Keratinocyte (primary cell): ENCODE results near the gene OR5A1.

Experiments
- EZH2 ChIP-seq: IDR thresholded peaks from one replicate; pipeline ENCODE4 v1.6.1; 2012; ENCODE audit warnings: inconsistent platforms, mild to moderate bottlenecking, low read length, moderate library complexity
- TF ChIP-seq, protein P1 (sequence below), 3 experiments: IDR thresholded peaks in 1 of 3; conservative IDR thresholded peaks in 1 of 3; optimal IDR thresholded peaks in 1 of 3; 2 replicates in 2 of 3; 3 replicates in 1 of 3; pipeline versions ENCODE3 to v1.5.1; 2011; ENCODE audit warnings: low read length in 3 of 3, mild to moderate bottlenecking in 3 of 3, moderate library complexity in 2 of 3, control low read depth in 1 of 3, inconsistent platforms in 1 of 3; ENCODE audit not compliant: insufficient read depth in 2 of 3; ENCODE audit errors: extremely low read depth in 1 of 3

DNA sequence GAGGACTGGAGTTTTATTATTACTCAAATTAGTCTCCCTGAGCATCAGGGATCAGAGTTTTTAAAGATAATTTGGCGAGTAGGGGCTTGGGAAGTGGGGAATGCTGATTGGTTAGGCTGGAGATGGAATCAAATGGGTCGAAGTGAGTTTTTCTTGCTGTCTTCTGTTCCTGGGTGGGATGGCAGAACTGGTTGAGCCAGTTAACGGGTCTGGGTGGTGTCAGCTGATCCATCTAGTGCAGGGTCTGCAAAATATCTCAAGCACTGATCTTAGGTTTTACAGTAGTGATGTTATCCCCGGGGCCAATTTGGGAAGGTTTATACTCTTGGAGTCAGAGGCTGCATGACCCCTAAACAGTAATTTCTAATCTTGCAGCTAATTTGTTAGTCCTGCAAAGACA lies 11.1 kb upstream of the OR5A1 start:
- TF ChIP-seq, protein P1, sequence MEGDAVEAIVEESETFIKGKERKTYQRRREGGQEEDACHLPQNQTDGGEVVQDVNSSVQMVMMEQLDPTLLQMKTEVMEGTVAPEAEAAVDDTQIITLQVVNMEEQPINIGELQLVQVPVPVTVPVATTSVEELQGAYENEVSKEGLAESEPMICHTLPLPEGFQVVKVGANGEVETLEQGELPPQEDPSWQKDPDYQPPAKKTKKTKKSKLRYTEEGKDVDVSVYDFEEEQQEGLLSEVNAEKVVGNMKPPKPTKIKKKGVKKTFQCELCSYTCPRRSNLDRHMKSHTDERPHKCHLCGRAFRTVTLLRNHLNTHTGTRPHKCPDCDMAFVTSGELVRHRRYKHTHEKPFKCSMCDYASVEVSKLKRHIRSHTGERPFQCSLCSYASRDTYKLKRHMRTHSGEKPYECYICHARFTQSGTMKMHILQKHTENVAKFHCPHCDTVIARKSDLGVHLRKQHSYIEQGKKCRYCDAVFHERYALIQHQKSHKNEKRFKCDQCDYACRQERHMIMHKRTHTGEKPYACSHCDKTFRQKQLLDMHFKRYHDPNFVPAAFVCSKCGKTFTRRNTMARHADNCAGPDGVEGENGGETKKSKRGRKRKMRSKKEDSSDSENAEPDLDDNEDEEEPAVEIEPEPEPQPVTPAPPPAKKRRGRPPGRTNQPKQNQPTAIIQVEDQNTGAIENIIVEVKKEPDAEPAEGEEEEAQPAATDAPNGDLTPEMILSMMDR (optimal IDR thresholded peaks at IDR 0.05 in 1 of 3, IDR thresholded peaks at IDR 0.05 in 1 of 3, conservative IDR thresholded peaks at IDR 0.05 in 1 of 3; ENCODE audit: extremely low read depth in 1 of 3, insufficient read depth in 2 of 3, low read length in 3 of 3): no peak
- no peak for TF ChIP-seq EZH2
